ENCODE results near the gene CNIH3.

CNIH3 gene

GRCh38 chr1:224733027-224733911, 117.2 kb downstream of the CNIH3 start:
- DNase-seq (ENCODE audit: low read depth) = peak; percentile 76
- no peak overlapping the region for H3K4me3 ChIP-seq (ENCODE audit: control insufficient read depth, low read depth, low read length)
- TF ChIP-seq CTCF (conservative IDR thresholded peaks at IDR 0.05; ENCODE audit: control insufficient read depth, insufficient read depth, low read depth, low read length) = no peak

- no peak for TF ChIP-seq CTCF (conservative IDR thresholded peaks at IDR 0.05; ENCODE audit: control insufficient read depth, insufficient read depth, low read depth, low read length)
- DNase-seq (ENCODE audit: low read depth) = no peak
- no peak overlapping the region for H3K4me3 ChIP-seq (ENCODE audit: control insufficient read depth, low read depth, low read length)
Observed at GRCh38 chr1:224734261-224734935, 118.3 kb downstream of the CNIH3 start.

GRCh38 chr1:224735159-224735558, 119.0 kb downstream of the CNIH3 start:
- no peak for TF ChIP-seq CTCF (conservative IDR thresholded peaks at IDR 0.05; ENCODE audit: control insufficient read depth, insufficient read depth, low read depth, low read length)
- no peak overlapping the region for H3K4me3 ChIP-seq (ENCODE audit: control insufficient read depth, low read depth, low read length)
- no peak for DNase-seq (ENCODE audit: low read depth)

GRCh38 chr1:224736619-224737352, 120.7 kb downstream of the CNIH3 start:
- TF ChIP-seq CTCF (conservative IDR thresholded peaks at IDR 0.05; ENCODE audit: control insufficient read depth, insufficient read depth, low read depth, low read length) = no peak
- H3K4me3 ChIP-seq (ENCODE audit: control insufficient read depth, low read depth, low read length) = no peak overlapping the region
- peak; percentile 87 for DNase-seq (ENCODE audit: low read depth)

GRCh38 chr1:224737353-224737727, 121.2 kb downstream of the CNIH3 start:
- no peak overlapping the region for H3K4me3 ChIP-seq (ENCODE audit: control insufficient read depth, low read depth, low read length)
- TF ChIP-seq CTCF (conservative IDR thresholded peaks at IDR 0.05; ENCODE audit: control insufficient read depth, insufficient read depth, low read depth, low read length) = no peak
- no peak for DNase-seq (ENCODE audit: low read depth)

- TF ChIP-seq CTCF (conservative IDR thresholded peaks at IDR 0.05; ENCODE audit: control insufficient read depth, insufficient read depth, low read depth, low read length) = no peak
- no peak overlapping the region for H3K4me3 ChIP-seq (ENCODE audit: control insufficient read depth, low read depth, low read length)
- DNase-seq (ENCODE audit: low read depth) = no peak
Observed at GRCh38 chr1:224739303-224739996, 123.3 kb downstream of the CNIH3 start.
